Globus pallidus (tissue), 1 donor: Measurements from ENCODE around the gene CAMTA1.

Experiments
- DNase-seq: peaks from one replicate; pipeline ENCODE4 v3.0.0-alpha.2; 2015; ENCODE audit warnings: low spot score

CAMTA1 gene

DNA sequence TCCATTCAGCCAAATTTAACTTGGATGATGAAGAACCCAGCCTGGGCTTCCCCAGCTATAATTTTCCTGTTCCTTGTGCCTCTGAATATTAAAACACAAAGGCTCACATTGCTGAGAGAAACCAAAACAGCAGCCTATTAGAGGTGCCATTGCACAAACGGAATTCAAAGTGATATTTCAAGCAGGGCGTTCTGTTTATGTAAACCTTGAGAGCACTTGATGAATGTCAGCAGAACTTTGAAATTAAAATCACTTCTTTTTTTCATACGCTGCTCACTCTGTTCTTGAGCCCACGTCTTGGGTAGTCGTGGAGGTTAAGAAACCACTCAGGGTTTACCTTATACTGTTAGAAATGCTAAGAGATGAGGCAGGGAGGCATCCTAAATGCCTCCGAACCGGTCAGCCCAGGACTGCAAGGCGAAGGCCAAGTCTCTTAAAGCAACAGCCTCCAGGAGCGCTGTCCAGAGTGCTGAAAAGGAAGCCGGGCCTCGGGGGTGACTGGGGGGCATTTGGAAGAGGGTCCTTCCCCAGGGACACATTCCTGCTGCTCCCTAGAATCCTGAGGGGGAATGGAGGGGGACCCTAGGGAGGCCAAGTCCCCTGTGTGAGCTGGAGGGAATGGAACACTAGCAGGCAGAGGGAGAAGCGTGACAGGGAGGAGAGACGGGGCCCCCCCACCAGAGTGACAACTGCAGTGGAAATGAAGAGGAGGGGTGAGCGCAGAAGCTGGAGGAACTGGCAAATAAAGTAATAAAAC is 831.0 kb downstream of the CAMTA1 start:
- DNase-seq, result peak; percentile 17

DNA sequence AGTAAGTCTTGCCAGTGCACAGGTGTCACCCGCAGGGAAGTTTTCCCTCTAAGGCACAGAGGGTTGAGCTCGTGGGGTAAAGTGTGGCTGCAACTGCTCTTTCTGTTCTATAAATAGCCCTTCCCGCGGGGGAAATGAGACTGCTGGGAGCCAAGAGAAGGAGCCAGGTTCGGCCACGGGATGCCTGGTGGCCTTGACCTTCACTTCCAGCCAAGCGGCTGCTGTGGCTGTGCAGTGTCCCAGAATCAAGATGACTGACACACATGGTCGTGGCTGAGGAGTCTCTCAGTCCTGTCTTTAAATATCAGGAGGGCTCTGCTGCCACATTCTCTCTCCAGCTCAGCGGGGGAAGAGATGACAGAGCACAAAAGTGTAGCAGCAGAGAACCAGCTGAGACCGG is 831.7 kb downstream of the CAMTA1 start:
- DNase-seq, result no peak

DNA sequence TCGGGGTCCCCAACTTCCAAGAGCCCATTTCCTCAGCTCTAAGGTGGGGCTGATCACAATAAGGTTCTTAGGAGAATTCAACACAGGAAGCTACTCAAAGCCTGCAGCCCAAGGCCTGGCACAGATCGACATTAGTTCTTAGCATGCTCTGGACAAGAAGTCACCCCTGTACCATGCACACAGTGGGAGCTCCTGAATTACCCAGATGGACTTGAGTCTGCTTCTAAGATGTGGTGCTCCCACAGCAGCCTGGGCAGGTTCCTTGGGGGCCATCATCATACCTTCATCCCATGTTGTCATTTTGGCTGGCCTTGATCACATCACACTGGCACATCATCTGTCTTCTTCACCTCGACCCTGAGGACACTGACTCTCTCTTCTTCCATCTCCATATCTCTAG is 832.6 kb downstream of the CAMTA1 start:
- no peak for DNase-seq

GRCh38 chr1:7620196-7620595 is 834.9 kb downstream of the CAMTA1 start:
- peak; percentile 24 for DNase-seq

DNA sequence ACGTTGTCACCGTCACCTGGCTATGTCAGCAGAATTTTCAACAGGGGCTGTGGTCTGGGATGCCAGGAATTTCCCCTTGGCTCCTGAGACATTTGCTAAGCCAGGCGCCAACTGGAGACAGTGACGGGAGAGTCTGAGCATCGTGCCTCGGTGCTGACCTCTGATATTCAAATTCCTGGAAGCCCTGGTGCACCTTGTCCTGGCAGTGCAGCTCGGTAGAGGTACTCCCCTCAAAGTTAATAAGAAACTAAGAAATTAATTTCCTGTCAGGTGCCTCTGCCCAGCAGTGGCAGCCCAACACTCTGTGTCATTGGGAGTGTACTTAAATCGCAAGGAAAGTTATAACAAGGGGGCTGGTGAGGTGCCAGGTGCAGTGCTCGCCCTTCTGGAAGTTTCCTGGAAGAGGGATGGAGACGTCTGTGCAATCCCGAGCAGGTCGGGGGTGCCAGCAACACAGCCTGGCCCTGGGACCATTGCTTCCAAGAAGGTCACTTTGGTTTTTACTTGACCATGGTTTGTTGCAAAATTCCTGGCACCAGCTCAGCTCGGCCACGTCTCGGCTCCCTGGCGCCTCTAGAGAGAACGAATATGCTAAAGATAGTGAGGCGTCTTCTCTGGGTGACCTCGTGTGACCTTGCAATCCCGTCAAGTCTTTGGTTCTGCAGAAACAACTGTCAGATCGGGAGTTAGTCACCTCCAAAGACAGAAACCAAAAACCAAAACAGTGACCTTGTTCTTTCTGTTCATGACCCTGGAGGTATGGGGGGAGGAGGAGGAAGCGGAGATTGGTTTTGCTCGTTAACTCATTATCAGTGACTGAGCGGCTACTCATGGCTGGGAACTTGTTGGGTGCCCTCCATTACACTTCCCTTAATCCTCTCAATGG is 836.3 kb downstream of the CAMTA1 start:
- DNase-seq, result no peak

DNA sequence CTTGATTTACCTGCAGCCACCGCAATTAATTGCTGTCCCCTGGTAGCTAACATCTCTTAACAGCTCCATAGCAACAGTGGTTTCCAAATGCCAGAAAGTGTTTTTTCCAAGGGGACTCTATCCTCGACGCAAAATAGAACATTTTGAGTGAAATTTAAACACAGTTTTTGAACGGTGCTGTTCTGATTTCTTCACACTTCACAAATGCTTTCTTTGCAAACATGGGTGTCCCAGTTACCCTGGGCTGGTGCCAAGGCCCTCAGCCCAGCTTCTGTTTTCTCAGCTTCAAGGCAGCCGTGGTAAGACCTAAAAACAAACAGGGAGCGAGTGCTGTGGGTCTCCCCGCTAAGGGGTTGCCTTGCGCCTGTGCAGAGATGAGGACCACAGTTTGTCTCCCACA is 838.6 kb downstream of the CAMTA1 start:
- DNase-seq, result no peak

DNA sequence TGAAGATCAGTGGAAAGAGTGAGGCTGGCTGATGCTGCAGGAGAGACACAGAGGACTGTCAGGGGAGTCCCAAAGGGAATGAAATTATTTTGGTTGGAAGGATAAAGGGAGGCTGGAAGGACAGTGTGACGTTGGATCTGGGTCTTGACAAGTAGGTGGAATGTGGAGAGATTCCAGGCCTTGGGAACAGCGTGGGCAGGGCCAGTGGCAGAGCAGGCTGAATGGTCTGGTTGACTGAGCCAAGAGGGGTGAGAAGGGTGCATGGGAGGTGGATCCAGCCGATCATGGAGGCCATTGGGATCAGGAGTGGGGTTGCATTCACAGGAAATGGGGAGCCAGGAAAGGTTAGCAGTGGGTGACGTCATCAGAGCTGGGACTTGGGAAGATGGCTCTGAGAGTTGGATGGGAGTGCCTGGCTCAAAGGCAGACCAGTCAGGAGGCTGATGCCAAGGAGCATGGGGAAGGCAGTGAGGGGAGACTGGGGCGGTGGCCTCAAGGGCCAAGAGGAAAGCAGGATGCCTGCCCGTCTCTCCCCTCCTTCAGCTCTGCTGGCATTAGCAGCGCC is 839.6 kb downstream of the CAMTA1 start:
- no peak for DNase-seq

GRCh38 chr1:7625401-7625800 is 840.1 kb downstream of the CAMTA1 start:
- DNase-seq, result no peak

GRCh38 chr1:7628273-7628672 is 843.0 kb downstream of the CAMTA1 start:
- DNase-seq, result no peak

GRCh38 chr1:7629011-7629410 is 843.8 kb downstream of the CAMTA1 start:
- no peak for DNase-seq

DNA sequence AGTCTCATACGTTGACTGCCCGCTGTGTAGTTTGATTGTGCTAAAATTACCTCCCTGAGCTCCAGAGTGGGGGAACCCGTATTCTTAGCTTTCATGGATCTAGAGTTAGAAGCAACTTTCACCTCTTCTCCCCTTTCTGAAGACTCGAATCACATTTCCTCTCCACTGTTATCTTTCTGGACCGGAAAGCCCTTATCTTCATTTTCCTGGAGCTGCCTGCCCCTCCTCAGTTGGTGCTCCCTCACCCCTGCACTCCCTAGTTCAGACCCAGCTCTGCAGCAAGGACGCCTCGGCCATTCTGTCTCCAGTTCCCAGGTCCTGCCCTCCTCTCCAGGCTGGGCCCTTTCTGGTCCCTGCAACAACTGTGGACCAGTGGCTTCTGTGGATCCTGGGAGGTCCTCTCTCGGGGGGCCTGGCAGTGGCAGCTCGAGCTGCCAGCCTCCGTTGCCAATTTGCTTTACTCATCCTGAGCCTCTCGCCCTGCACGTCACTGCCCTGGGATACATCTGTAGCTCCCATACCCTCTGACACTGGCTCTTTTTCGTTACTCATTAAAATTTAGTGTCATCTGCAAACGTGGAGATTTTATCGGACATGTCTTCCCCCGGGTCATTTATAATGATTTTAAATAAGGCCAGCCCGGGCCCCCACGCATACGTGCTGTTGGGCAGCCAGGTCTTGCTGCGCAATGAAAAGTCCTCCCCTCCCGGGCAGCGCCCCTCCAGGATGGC is 844.4 kb downstream of the CAMTA1 start:
- no peak for DNase-seq

DNA sequence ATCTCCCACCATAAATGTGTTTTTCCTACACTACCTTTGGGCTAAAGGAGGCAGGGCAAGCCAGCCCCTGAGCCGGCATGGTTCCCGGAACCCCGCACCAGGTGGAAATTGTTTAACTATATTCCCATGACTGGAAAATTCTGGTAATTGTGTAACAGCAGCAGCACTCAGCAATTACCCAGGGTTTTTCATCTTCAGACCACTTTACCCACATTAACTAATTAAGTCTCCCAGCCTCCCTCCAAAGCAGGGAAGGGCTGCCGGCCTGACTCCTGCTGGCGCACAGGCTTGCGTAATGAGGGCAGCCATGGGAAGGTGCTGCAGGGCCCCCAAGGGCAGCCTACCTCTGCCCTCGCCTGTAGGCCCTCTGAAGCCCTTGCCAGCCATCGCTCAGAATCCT is 845.1 kb downstream of the CAMTA1 start:
- DNase-seq, result no peak

GRCh38 chr1:7632176-7632575 is 846.9 kb downstream of the CAMTA1 start:
- no peak for DNase-seq

GRCh38 chr1:7632681-7633080 is 847.4 kb downstream of the CAMTA1 start:
- DNase-seq, result no peak

GRCh38 chr1:7633506-7634245 is 848.4 kb downstream of the CAMTA1 start:
- no peak for DNase-seq

GRCh38 chr1:7634546-7635240 is 849.4 kb downstream of the CAMTA1 start:
- no peak for DNase-seq

- no peak for DNase-seq
These were observed 851.7 kb downstream of the CAMTA1 start for GRCh38 chr1:7636795-7637526.

DNA sequence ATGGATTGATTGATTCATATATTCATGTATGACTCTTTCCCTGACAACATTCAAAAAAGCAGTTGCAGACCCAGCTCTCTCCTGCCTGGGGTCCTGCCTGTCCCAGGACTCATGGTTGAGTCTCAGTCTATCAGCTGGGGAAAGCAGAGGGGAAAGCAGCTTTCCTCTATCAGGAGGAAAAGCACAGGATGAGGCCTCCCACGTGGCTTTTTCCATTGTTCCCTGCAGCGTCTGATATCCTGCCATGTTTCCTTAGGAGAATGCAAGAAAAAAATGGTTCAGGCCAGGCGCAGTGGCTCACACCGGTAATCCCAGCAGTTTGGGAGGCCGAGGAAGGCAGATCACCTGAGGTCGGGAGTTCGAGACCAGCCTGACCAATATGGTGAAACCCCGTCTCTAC is 852.8 kb downstream of the CAMTA1 start:
- no peak for DNase-seq

DNA sequence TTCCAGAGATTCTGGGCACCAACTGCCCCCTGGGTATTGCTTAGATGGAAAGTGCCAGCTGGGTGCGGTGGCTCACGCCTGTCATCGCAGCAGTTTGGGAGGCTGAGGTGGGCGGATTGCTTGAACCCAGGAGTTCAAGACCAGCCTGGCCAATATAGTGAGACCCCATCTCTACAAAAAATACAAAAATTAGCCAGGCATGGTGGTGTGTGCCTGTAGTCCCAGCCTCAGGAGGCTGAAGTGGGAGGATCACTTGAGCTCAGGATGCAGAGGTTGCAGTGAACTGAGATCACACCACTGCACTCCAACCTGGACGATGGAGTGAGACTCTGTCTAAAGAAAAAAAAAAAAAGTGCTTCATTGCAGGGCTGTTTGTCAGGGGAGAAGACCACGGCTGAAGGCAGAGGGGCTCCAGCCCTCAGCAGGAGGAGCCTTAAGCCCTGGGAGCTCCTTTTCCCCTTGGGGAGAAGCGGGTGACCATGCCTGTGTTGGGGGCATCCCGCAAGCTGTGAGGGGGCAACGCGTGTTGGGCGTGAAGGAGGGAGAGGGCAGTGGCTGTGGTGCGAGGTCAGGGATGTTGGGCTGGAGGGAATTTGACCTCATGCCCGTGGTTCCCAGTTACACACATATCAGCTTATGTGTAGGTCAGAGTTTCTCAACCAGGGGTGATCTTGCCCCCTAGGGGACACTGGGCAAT is 854.3 kb downstream of the CAMTA1 start:
- DNase-seq, result no peak

- no peak for DNase-seq
These were observed 855.1 kb downstream of the CAMTA1 start for GRCh38 chr1:7640350-7640749.
